Loucy (cell line): ENCODE measurements around the gene LTBP1.
"Not testable (repeated sequence)": the region's sequence is repeated elsewhere in the genome, so short reads cannot be mapped to it uniquely, and the experiment has no call there.

Experiments
- H2AFZ ChIP-seq: fragments of 200-600 bp; sonication (generic); 2 replicates; pipeline ENCODE4 v1.6.0; 2016; ENCODE audit warnings: antibody characterized with exemption, mild to moderate bottlenecking, low read length, moderate library complexity
- H3F3A ChIP-seq: fragments of 200-600 bp; 2 replicates; pipeline ENCODE4 v1.6.0; 2016; ENCODE audit warnings: antibody characterized with exemption, low read depth, mild to moderate bottlenecking
- H3K27me3 ChIP-seq: fragments of 200-600 bp; sonication (generic); 2 replicates; pipeline ENCODE4 v1.6.1; 2014; ENCODE audit warnings: low read length, mild to moderate bottlenecking; ENCODE audit not compliant: insufficient read depth, poor library complexity, severe bottlenecking
- H3K36me3 ChIP-seq: fragments of 200-600 bp; sonication (generic); 2 replicates; pipeline ENCODE4 v1.6.1; 2016; ENCODE audit warnings: low read length; ENCODE audit not compliant: insufficient read depth
- H3K4me1 ChIP-seq: fragments of 200-600 bp; sonication (generic); 2 replicates; pipeline ENCODE4 v1.5.1; 2014; ENCODE audit warnings: low read length, mild to moderate bottlenecking; ENCODE audit not compliant: insufficient read depth, poor library complexity, severe bottlenecking
- H3K4me2 ChIP-seq: fragments of 200-600 bp; sonication (generic); 2 replicates; pipeline ENCODE4 v1.6.0; 2014; ENCODE audit warnings: antibody characterized with exemption, low read length, low read depth, mild to moderate bottlenecking; ENCODE audit not compliant: poor library complexity, severe bottlenecking
- H3K4me3 ChIP-seq: fragments of 200-600 bp; sonication (generic); 2 replicates; pipeline ENCODE4 v1.5.1; 2014; ENCODE audit warnings: low read length, mild to moderate bottlenecking, mixed read lengths; ENCODE audit not compliant: poor library complexity, severe bottlenecking
- H3K79me2 ChIP-seq: fragments of 200-600 bp; sonication (generic); 2 replicates; pipeline ENCODE4 v1.6.1; 2014; ENCODE audit warnings: low read length; ENCODE audit not compliant: insufficient read depth
- H3K9ac ChIP-seq: fragments of 200-600 bp; sonication (generic); 2 replicates; pipeline ENCODE4 v1.6.0; 2014; ENCODE audit warnings: mild to moderate bottlenecking, low read depth, low read length, moderate library complexity; ENCODE audit not compliant: poor library complexity, severe bottlenecking
- H3K9me2 ChIP-seq: fragments of 200-600 bp; sonication (generic); replicated peaks from 2 replicates; pipeline ENCODE4 v1.6.1; 2016; ENCODE audit warnings: low read depth, low read length, mixed read lengths
- H3K9me3 ChIP-seq: fragments of 200-600 bp; sonication (generic); 2 replicates; pipeline ENCODE4 v1.6.1; 2014; ENCODE audit warnings: mild to moderate bottlenecking, antibody characterized with exemption, low read length, low read depth; ENCODE audit not compliant: insufficient read depth
- H4K20me1 ChIP-seq: fragments of 200-600 bp; sonication (generic); 2 replicates; pipeline ENCODE4 v1.6.0; 2014; ENCODE audit warnings: antibody characterized with exemption, low read length, mild to moderate bottlenecking; ENCODE audit not compliant: insufficient read depth, poor library complexity, severe bottlenecking
- CTCF ChIP-seq: fragments of 200-600 bp; sonication (generic); conservative IDR thresholded peaks from 2 replicates; pipeline ENCODE4 v1.5.1; 2014; ENCODE audit warnings: mild to moderate bottlenecking, antibody characterized with exemption, low read length
- EZH2phosphoT487 ChIP-seq: fragments of 200-600 bp; IDR thresholded peaks from 2 replicates; pipeline ENCODE4 v1.6.1; 2018; ENCODE audit warnings: antibody characterized with exemption, mild to moderate bottlenecking, moderate library complexity, borderline replicate concordance

Gene LTBP1

GRCh38 chr2:32976409-32977063 lies 29.8 kb downstream of the LTBP1 start:
- no peak overlapping the region for H2AFZ ChIP-seq
- no peak overlapping the region for H3K4me2 ChIP-seq
- no peaks in the 10 kb centered on the region for H3K79me2 ChIP-seq

GRCh38 chr2:32977228-32977758 lies 30.5 kb downstream of the LTBP1 start:
- no peaks in the 10 kb centered on the region for H4K20me1 ChIP-seq
- H2AFZ ChIP-seq = no peak overlapping the region
- no peaks in the 10 kb centered on the region for H3K27me3 ChIP-seq
- H3K9me3 ChIP-seq = no peaks in the 10 kb centered on the region; the same call in 1 of the 2 replicates
- no peaks in the 10 kb centered on the region for H3K36me3 ChIP-seq
- no peak overlapping the region for H3K4me2 ChIP-seq
- TF ChIP-seq EZH2phosphoT487 (no peak), CTCF (no peak)
- no peak overlapping the region for H3K9ac ChIP-seq
- no peaks in the 10 kb centered on the region for H3K4me1 ChIP-seq
- H3K9me2 ChIP-seq = no peaks in the 10 kb centered on the region
- no peaks in the 10 kb centered on the region for H3K79me2 ChIP-seq
- no peak overlapping the region for H3K4me3 ChIP-seq
- no peaks in the 10 kb centered on the region for H3F3A ChIP-seq

More at GRCh38 chr2:32976409-32977063, 29.8 kb downstream of the LTBP1 start:
- Histone ChIP-seq H3K4me3 (no peak overlapping the region), H3K9me3 (no peaks in the 10 kb centered on the region; the same call in 1 of the 2 replicates), H3F3A (no peaks in the 10 kb centered on the region), H3K9me2 (no peaks in the 10 kb centered on the region), H3K4me1 (no peaks in the 10 kb centered on the region), H3K9ac (no peak overlapping the region), H3K36me3 (no peaks in the 10 kb centered on the region), H4K20me1 (no peaks in the 10 kb centered on the region), H3K27me3 (no peaks in the 10 kb centered on the region)
- no peak for TF ChIP-seq CTCF
- no peak for TF ChIP-seq EZH2phosphoT487

- Histone ChIP-seq H3K36me3 (no peaks in the 10 kb centered on the region), H3K4me1 (no peaks in the 10 kb centered on the region), H3F3A (no peaks in the 10 kb centered on the region), H2AFZ (no peak overlapping the region), H3K4me3 (no peak overlapping the region), H3K9ac (no peak overlapping the region), H3K79me2 (no peaks in the 10 kb centered on the region), H3K9me2 (0 out of 2 replicates have a peak, but pooled peaks cover 4% of the 10 kb centered on the region), H3K4me2 (no peak overlapping the region), H4K20me1 (no peaks in the 10 kb centered on the region), H3K27me3 (no peaks in the 10 kb centered on the region), H3K9me3 (no peaks in the 10 kb centered on the region)
- TF ChIP-seq CTCF (no peak), EZH2phosphoT487 (no peak)
These were observed 34.9 kb downstream of the LTBP1 start for GRCh38 chr2:32981612-32982011.

GRCh38 chr2:32983193-32983924 lies 36.6 kb downstream of the LTBP1 start:
- H3K4me2 ChIP-seq, H3K4me3 ChIP-seq, H3K36me3 ChIP-seq, H2AFZ ChIP-seq, H4K20me1 ChIP-seq, H3K9me2 ChIP-seq, H3K4me1 ChIP-seq, H3K9ac ChIP-seq, H3K9me3 ChIP-seq, H3F3A ChIP-seq, H3K27me3 ChIP-seq, H3K79me2 ChIP-seq: not testable (repeated sequence)
